Activated naive CD4-positive, alpha-beta T cell (primary cell): ENCODE results near the gene HEG1.
"Not testable (repeated sequence)": the region's sequence is repeated elsewhere in the genome, so short reads cannot be mapped to it uniquely, and the experiment has no call there.

Source experiments
- DNase-seq, 4 experiments: peaks; one replicate each; lab custom pipeline; 2025; lab: John Stamatoyannopoulos, UW

HEG1 gene

GRCh38 chr3:124984754-124985153 is 71.0 kb downstream of the HEG1 start:
- DNase-seq = no peak

- DNase-seq = no peak
Observed at GRCh38 chr3:124982855-124983254, 72.9 kb downstream of the HEG1 start.

- DNase-seq = no peak
Observed at GRCh38 chr3:124981472-124981871, 74.3 kb downstream of the HEG1 start.

- no peak for DNase-seq
Observed at GRCh38 chr3:124978627-124979026, 77.2 kb downstream of the HEG1 start.

- no peak for DNase-seq
Observed at GRCh38 chr3:124976383-124976782, 79.4 kb downstream of the HEG1 start.

- DNase-seq = no peak
Observed at GRCh38 chr3:124974691-124975090, 81.1 kb downstream of the HEG1 start.

- DNase-seq = no peak
Observed at GRCh38 chr3:124973290-124973689, 82.5 kb downstream of the HEG1 start.

- DNase-seq = no peak
Observed at GRCh38 chr3:124972457-124972856, 83.3 kb downstream of the HEG1 start.

GRCh38 chr3:124969963-124970722 is 85.7 kb downstream of the HEG1 start:
- no peak for DNase-seq

GRCh38 chr3:124969190-124969589 is 86.6 kb downstream of the HEG1 start:
- no peak for DNase-seq

GRCh38 chr3:124967964-124968363 is 87.8 kb downstream of the HEG1 start:
- DNase-seq = no peak

- DNase-seq = no peak
Observed at GRCh38 chr3:124966521-124967445, 89.0 kb downstream of the HEG1 start.

GRCh38 chr3:124965413-124965812 is 90.4 kb downstream of the HEG1 start:
- DNase-seq = no peak

GRCh38 chr3:124964387-124964786 is 91.4 kb downstream of the HEG1 start:
- no peak for DNase-seq

- DNase-seq = no peak
Observed at GRCh38 chr3:124963755-124964154, 92.0 kb downstream of the HEG1 start.

- no peak for DNase-seq
Observed at GRCh38 chr3:124962403-124962940, 93.3 kb downstream of the HEG1 start.

GRCh38 chr3:124960698-124961097 is 95.1 kb downstream of the HEG1 start:
- no peak for DNase-seq

GRCh38 chr3:124960105-124960504 is 95.7 kb downstream of the HEG1 start:
- no peak for DNase-seq

GRCh38 chr3:124957951-124958350 is 97.8 kb downstream of the HEG1 start:
- not testable (repeated sequence) for DNase-seq

GRCh38 chr3:124952282-124952855 is 103.4 kb downstream of the HEG1 start:
- DNase-seq = no peak

- DNase-seq = no peak
Observed at GRCh38 chr3:124951511-124952281, 104.1 kb downstream of the HEG1 start.

GRCh38 chr3:124950026-124950425 is 105.8 kb downstream of the HEG1 start:
- no peak for DNase-seq
